GM23338 (cell line): ENCODE measurements around the gene FCHSD2.

Experiments used
- EZH2 ChIP-seq: fragments of 200-600 bp; sonication (generic); IDR thresholded peaks from one replicate; pipeline ENCODE4 v1.8.0; 2017; ENCODE audit warnings: antibody characterized with exemption, mild to moderate bottlenecking, low read depth; ENCODE audit not compliant: unreplicated experiment
- EZH2phosphoT487 ChIP-seq: fragments of 200-600 bp; sonication (generic); IDR thresholded peaks from one replicate; pipeline ENCODE4 v1.8.1; 2018; ENCODE audit warnings: antibody characterized with exemption; ENCODE audit not compliant: unreplicated experiment
- JUNB ChIP-seq: IDR thresholded peaks from one replicate; pipeline ENCODE4 v1.6.1; 2016; ENCODE audit warnings: antibody characterized with exemption; ENCODE audit not compliant: unreplicated experiment
- POLR2AphosphoS5 ChIP-seq: IDR thresholded peaks from 2 replicates; pipeline ENCODE4 v1.6.1; 2016; ENCODE audit warnings: antibody characterized with exemption, low read depth
- REST ChIP-seq: IDR thresholded peaks from one replicate; pipeline ENCODE4 v1.6.1; 2018; ENCODE audit warnings: antibody characterized with exemption; ENCODE audit not compliant: unreplicated experiment
- TF ChIP-seq, protein P1 (sequence below), 2 experiments: fragments of 200-600 bp in 1 of 2; sonication (generic) in 1 of 2; conservative IDR thresholded peaks; 2 replicates each; pipeline versions ENCODE4 v1.5.1 to v1.6.1; 2016 to 2017; ENCODE audit warnings: antibody characterized with exemption in 2 of 2, low read depth in 2 of 2, mild to moderate bottlenecking in 2 of 2, moderate library complexity in 1 of 2

GRCh38 chr11:72815110-72815618 is 327.0 kb downstream of the FCHSD2 start:
- TF ChIP-seq, protein P1, sequence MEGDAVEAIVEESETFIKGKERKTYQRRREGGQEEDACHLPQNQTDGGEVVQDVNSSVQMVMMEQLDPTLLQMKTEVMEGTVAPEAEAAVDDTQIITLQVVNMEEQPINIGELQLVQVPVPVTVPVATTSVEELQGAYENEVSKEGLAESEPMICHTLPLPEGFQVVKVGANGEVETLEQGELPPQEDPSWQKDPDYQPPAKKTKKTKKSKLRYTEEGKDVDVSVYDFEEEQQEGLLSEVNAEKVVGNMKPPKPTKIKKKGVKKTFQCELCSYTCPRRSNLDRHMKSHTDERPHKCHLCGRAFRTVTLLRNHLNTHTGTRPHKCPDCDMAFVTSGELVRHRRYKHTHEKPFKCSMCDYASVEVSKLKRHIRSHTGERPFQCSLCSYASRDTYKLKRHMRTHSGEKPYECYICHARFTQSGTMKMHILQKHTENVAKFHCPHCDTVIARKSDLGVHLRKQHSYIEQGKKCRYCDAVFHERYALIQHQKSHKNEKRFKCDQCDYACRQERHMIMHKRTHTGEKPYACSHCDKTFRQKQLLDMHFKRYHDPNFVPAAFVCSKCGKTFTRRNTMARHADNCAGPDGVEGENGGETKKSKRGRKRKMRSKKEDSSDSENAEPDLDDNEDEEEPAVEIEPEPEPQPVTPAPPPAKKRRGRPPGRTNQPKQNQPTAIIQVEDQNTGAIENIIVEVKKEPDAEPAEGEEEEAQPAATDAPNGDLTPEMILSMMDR (conservative IDR thresholded peaks at IDR 0.05; ENCODE audit: low read depth in 2 of 2): no peak
- no peak for TF ChIP-seq JUNB
- no peak for TF ChIP-seq POLR2AphosphoS5
- no peak for TF ChIP-seq REST
- TF ChIP-seq EZH2: no peak
- TF ChIP-seq EZH2phosphoT487: no peak
